ENCODE results near the gene YY1AP1.
"Not testable (repeated sequence)": the region's sequence is repeated elsewhere in the genome, so short reads cannot be mapped to it uniquely, and the experiment has no call there.

Gene YY1AP1

GRCh38 chr1:155696524-155696923 lies 8.0 kb upstream of the YY1AP1 start:
- no peak for DNase-seq
- CTCF ChIA-PET = no interaction called here

DNA sequence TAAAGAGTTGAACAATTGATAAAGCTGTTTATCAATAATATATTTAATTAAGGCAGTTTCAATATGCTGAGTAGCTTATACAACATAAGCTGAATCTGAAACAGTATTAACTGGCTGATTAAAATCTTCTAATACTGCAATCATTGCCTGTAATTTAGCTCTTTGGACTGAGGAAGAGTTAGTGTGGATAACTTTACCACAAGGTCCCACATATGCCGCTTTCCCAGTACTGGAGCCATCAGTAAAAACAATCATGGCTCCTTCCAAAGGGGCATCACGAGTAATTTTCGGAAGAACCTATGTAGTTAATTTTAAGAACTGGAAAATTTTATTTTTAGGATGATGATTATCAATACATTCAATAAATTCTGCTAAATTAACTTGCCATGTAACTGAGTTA lies 7.0 kb upstream of the YY1AP1 start:
- POLR2A ChIA-PET = no interaction called here
- H3K27ac ChIP-seq (ENCODE audit: insufficient read depth in 1 of 2, low read depth in 1 of 2, low read length in 2 of 2, poor library complexity in 1 of 2, severe bottlenecking in 2 of 2) = no peak overlapping the region

More at GRCh38 chr1:155696524-155696923, 8.0 kb upstream of the YY1AP1 start:
- Histone ChIP-seq H3K27ac (ENCODE audit: insufficient read depth in 1 of 2, low read depth in 1 of 2, low read length in 2 of 2, poor library complexity in 1 of 2, severe bottlenecking in 2 of 2) (no peak overlapping the region), H3K4me1 (ENCODE audit: control extremely low read depth in 1 of 4, control insufficient read depth in 4 of 4, insufficient read depth in 4 of 4, low read length in 3 of 4) (no peaks in the 10 kb centered on the region), H3K9me3 (ENCODE audit: control extremely low read depth in 1 of 5, control insufficient read depth in 4 of 5, insufficient read depth in 2 of 5, low read depth in 1 of 5, low read length in 4 of 5) (peaks cover 0 to 8% (median 4%) of the 10 kb centered on the region in 5 experiments), H3K4me3 (ENCODE audit: control insufficient read depth in 1 of 7, extremely low read depth in 1 of 7, insufficient read depth in 4 of 7, low read depth in 2 of 7, low read length in 6 of 7) (no peak overlapping the region), H3K27me3 (replicated peaks in 2 of 5; ENCODE audit: control insufficient read depth in 4 of 5, insufficient read depth in 5 of 5, low read length in 4 of 5) (no peaks in the 10 kb centered on the region), H3K36me3 (ENCODE audit: control insufficient read depth in 4 of 4, insufficient read depth in 4 of 4, low read length in 3 of 4) (peaks cover 2 to 19% (median 9%) of the 10 kb centered on the region in 4 experiments)
- POLR2A ChIA-PET = interaction anchor here (0.6 kb wide), 1 partner anchor 12 kb away, joined by 3 read pairs; no protein-coding TSS in a partner anchor

GRCh38 chr1:155695072-155695471 lies 6.5 kb upstream of the YY1AP1 start:
- no peaks in the 10 kb centered on the region for H3K27me3 ChIP-seq (replicated peaks in 2 of 5; ENCODE audit: control insufficient read depth in 4 of 5, insufficient read depth in 5 of 5, low read length in 4 of 5)
- H3K4me1 ChIP-seq (ENCODE audit: control extremely low read depth in 1 of 4, control insufficient read depth in 4 of 4, insufficient read depth in 4 of 4, low read length in 3 of 4) = peaks cover 0 to 6% (median 1%) of the 10 kb centered on the region in 4 experiments
- H3K36me3 ChIP-seq (ENCODE audit: control insufficient read depth in 4 of 4, insufficient read depth in 4 of 4, low read length in 3 of 4) = peaks cover 2 to 25% (median 12%) of the 10 kb centered on the region in 4 experiments
- no peak overlapping the region for H3K4me3 ChIP-seq (ENCODE audit: control insufficient read depth in 1 of 7, extremely low read depth in 1 of 7, insufficient read depth in 4 of 7, low read depth in 2 of 7, low read length in 6 of 7)
- peaks cover 0 to 8% (median 4%) of the 10 kb centered on the region in 5 experiments for H3K9me3 ChIP-seq (ENCODE audit: control extremely low read depth in 1 of 5, control insufficient read depth in 4 of 5, insufficient read depth in 2 of 5, low read depth in 1 of 5, low read length in 4 of 5)
- 100% methylated on average over 4 of the region's 4 CpGs for WGBS (ENCODE audit: insufficient coverage)
- DNase-seq = no peak
- CTCF ChIA-PET = interaction anchor here (0.9 to 1.6 kb wide), 2 partner anchors 10 to 14 kb away, joined by 4 read pairs; no protein-coding TSS in a partner anchor
- H3K27ac ChIP-seq (ENCODE audit: insufficient read depth in 1 of 2, low read depth in 1 of 2, low read length in 2 of 2, poor library complexity in 1 of 2, severe bottlenecking in 2 of 2) = no peak overlapping the region
- POLR2A ChIA-PET = no interaction called here

More for the DNA sequence above, 7.0 kb upstream of the YY1AP1 start:
- WGBS (ENCODE audit: insufficient coverage) = no CpG with 5 or more reads among the region's 3 CpGs
- peaks cover 0 to 8% (median 4%) of the 10 kb centered on the region in 5 experiments for H3K9me3 ChIP-seq (ENCODE audit: control extremely low read depth in 1 of 5, control insufficient read depth in 4 of 5, insufficient read depth in 2 of 5, low read depth in 1 of 5, low read length in 4 of 5)
- no peak overlapping the region for H3K4me3 ChIP-seq (ENCODE audit: control insufficient read depth in 1 of 7, extremely low read depth in 1 of 7, insufficient read depth in 4 of 7, low read depth in 2 of 7, low read length in 6 of 7)
- DNase-seq = no peak
- peaks cover 0 to under 1% (median 0%) of the 10 kb centered on the region in 4 experiments for H3K4me1 ChIP-seq (ENCODE audit: control extremely low read depth in 1 of 4, control insufficient read depth in 4 of 4, insufficient read depth in 4 of 4, low read length in 3 of 4)
- no peaks in the 10 kb centered on the region for H3K27me3 ChIP-seq (replicated peaks in 2 of 5; ENCODE audit: control insufficient read depth in 4 of 5, insufficient read depth in 5 of 5, low read length in 4 of 5)
- H3K36me3 ChIP-seq (ENCODE audit: control insufficient read depth in 4 of 4, insufficient read depth in 4 of 4, low read length in 3 of 4) = peaks cover 2 to 25% (median 12%) of the 10 kb centered on the region in 4 experiments
- CTCF ChIA-PET = interaction anchor here (0.9 to 1.6 kb wide), 2 partner anchors 9 to 13 kb away, joined by 4 read pairs; no protein-coding TSS in a partner anchor

DNA sequence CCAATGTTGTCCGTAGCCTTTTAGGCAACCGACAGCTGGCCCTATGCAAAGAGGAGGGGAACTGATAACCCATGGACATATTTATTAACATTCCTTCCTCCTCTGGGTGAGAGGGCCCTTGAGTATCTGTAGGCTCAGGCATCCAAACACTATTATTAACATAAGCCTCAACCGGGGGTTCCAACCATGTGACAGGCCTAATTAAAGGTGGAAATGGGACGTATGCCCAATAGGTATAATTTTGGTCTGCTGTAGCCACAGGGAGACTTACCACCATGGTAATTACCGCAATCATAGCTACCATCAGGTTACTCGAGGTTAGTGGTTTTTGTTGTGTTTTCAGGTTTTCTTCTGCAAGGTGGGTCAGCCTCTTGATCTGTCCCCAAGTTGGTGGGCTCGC lies 5.6 kb upstream of the YY1AP1 start:
- Histone ChIP-seq H3K36me3 (ENCODE audit: control insufficient read depth in 4 of 4, insufficient read depth in 4 of 4, low read length in 3 of 4) (peaks cover 2 to 25% (median 12%) of the 10 kb centered on the region in 4 experiments), H3K27ac (ENCODE audit: insufficient read depth in 1 of 2, low read depth in 1 of 2, low read length in 2 of 2, poor library complexity in 1 of 2, severe bottlenecking in 2 of 2) (no peak overlapping the region), H3K9me3 (ENCODE audit: control extremely low read depth in 1 of 5, control insufficient read depth in 4 of 5, insufficient read depth in 2 of 5, low read depth in 1 of 5, low read length in 4 of 5) (peaks cover 0 to 8% (median 4%) of the 10 kb centered on the region in 5 experiments), H3K27me3 (replicated peaks in 2 of 5; ENCODE audit: control insufficient read depth in 4 of 5, insufficient read depth in 5 of 5, low read length in 4 of 5) (no peaks in the 10 kb centered on the region), H3K4me1 (ENCODE audit: control extremely low read depth in 1 of 4, control insufficient read depth in 4 of 4, insufficient read depth in 4 of 4, low read length in 3 of 4) (peaks cover 0 to 14% (median 7%) of the 10 kb centered on the region in 4 experiments), H3K4me3 (ENCODE audit: control insufficient read depth in 1 of 7, extremely low read depth in 1 of 7, insufficient read depth in 4 of 7, low read depth in 2 of 7, low read length in 6 of 7) (no peak overlapping the region)
- DNase-seq = no peak
- CTCF ChIA-PET = no interaction called here
- 97% methylated on average over 6 of the region's 7 CpGs for WGBS (ENCODE audit: insufficient coverage)
- POLR2A ChIA-PET = no interaction called here

GRCh38 chr1:155691992-155692528 lies 3.5 kb upstream of the YY1AP1 start:
- no peak overlapping the region for H3K4me3 ChIP-seq (ENCODE audit: control insufficient read depth in 1 of 7, extremely low read depth in 1 of 7, insufficient read depth in 4 of 7, low read depth in 2 of 7, low read length in 6 of 7)
- ChIA-PET CTCF (no interaction called here), POLR2A (no interaction called here)
- H3K9me3 ChIP-seq (ENCODE audit: control extremely low read depth in 1 of 5, control insufficient read depth in 4 of 5, insufficient read depth in 2 of 5, low read depth in 1 of 5, low read length in 4 of 5) = peaks cover 0 to 7% (median 4%) of the 10 kb centered on the region in 5 experiments
- no peak overlapping the region for H3K27ac ChIP-seq (ENCODE audit: insufficient read depth in 1 of 2, low read depth in 1 of 2, low read length in 2 of 2, poor library complexity in 1 of 2, severe bottlenecking in 2 of 2)
- WGBS (ENCODE audit: insufficient coverage) = 95% methylated on average over 6 of the region's 8 CpGs
- H3K27me3 ChIP-seq (replicated peaks in 2 of 5; ENCODE audit: control insufficient read depth in 4 of 5, insufficient read depth in 5 of 5, low read length in 4 of 5) = no peaks in the 10 kb centered on the region
- peak in 2 of 3 donors; percentile 9 to 17 for DNase-seq
- H3K36me3 ChIP-seq (ENCODE audit: control insufficient read depth in 4 of 4, insufficient read depth in 4 of 4, low read length in 3 of 4) = peaks cover 2 to 25% (median 11%) of the 10 kb centered on the region in 4 experiments
- H3K4me1 ChIP-seq (ENCODE audit: control extremely low read depth in 1 of 4, control insufficient read depth in 4 of 4, insufficient read depth in 4 of 4, low read length in 3 of 4) = peaks cover 0 to 14% (median 7%) of the 10 kb centered on the region in 4 experiments

DNA sequence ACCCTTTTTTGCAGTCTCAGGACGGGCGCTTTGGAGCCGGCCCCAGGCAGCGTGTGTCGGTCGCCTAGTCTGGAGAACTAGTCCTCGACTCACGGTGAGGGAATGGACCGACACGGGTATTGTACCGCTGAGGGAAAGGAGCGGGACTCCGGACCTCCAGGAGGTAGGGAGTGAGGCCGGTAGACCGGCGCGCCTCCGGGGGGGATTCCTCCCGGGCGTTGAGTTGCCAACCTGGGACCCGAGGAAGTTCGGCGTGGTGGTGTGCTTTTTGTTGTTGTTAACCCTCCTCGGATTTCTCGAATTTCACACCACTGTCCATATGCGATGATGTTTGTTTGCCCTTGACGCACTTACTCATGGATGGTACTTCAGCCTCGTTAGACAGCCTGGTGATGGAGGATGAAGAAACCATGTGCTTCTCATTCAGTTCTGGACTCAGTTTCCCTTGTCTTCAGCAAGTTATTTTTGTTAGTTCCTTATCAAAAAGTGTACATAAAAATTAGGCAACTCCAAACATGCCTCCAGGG lies 570 bp upstream of the YY1AP1 start, which contains the start of gene DAP3:
TSS of gene DAP3 (plus strand) at position 11 of the 527 bp plus-strand sequence. CDS start 20,689 bp downstream, outside the sequence.
- H3K27me3 ChIP-seq (replicated peaks in 2 of 5; ENCODE audit: control insufficient read depth in 4 of 5, insufficient read depth in 5 of 5, low read length in 4 of 5); H3K9me3 ChIP-seq (ENCODE audit: control extremely low read depth in 1 of 5, control insufficient read depth in 4 of 5, insufficient read depth in 2 of 5, low read depth in 1 of 5, low read length in 4 of 5); CTCF ChIA-PET: not testable (repeated sequence)
- Histone ChIP-seq H3K36me3 (ENCODE audit: control insufficient read depth in 4 of 4, insufficient read depth in 4 of 4, low read length in 3 of 4) (peaks cover 2 to 19% (median 9%) of the 10 kb centered on the region in 4 experiments), H3K27ac (ENCODE audit: insufficient read depth in 1 of 2, low read depth in 1 of 2, low read length in 2 of 2, poor library complexity in 1 of 2, severe bottlenecking in 2 of 2) (peak within 1 kb of the TSS; percentile 99), H3K4me3 (ENCODE audit: control insufficient read depth in 1 of 7, extremely low read depth in 1 of 7, insufficient read depth in 4 of 7, low read depth in 2 of 7, low read length in 6 of 7) (peak within 1 kb of the TSS; percentile 83 to 98 (median 92)), H3K4me1 (ENCODE audit: control extremely low read depth in 1 of 4, control insufficient read depth in 4 of 4, insufficient read depth in 4 of 4, low read length in 3 of 4) (peaks cover 0 to 35% (median 13%) of the 10 kb centered on the region in 4 experiments)
- WGBS (ENCODE audit: insufficient coverage) = 0% methylated on average over 19 of the region's 28 CpGs
- POLR2A ChIA-PET = interaction anchor here (1.1 kb wide), 1 partner anchor 30 kb away, joined by 4 read pairs; no protein-coding TSS in a partner anchor
- peak in 1 of 3 donors; percentile 82 for DNase-seq

DNA sequence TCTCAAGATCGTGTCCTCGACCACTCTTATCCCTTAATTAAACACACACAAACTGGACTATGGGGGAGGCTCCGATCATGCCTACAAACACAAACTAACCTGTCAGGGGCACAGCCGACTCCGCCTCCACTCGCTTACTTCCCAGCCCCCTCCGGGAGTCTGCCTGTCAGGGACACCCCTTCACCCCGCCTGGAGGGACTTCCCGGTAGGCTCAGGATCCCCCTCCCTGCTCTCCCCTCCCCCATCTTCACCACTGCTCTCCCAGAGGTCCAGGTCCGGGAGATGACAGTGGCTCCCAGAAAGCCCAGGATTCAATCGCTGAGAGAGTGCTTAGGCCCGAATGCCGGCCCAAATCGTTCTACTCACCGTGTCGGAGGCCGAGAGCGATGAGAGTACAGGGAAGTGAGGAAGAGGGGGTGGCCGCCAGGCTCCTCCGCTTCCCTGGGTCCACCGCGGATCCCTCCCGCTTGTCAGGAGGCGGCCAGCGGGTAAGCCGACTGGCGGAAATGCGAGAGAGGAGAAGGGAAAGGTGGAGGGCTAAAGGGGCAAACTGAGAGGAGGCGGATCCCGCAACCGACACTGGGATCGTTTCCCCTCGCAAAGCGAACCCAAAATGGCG lies 760 bp downstream of the YY1AP1 start:
- H3K36me3 ChIP-seq (ENCODE audit: control insufficient read depth in 4 of 4, insufficient read depth in 4 of 4, low read length in 3 of 4) = peaks cover 2 to 23% (median 10%) of the 10 kb centered on the region in 4 experiments
- POLR2A ChIA-PET; H3K27me3 ChIP-seq (replicated peaks in 2 of 5; ENCODE audit: control insufficient read depth in 4 of 5, insufficient read depth in 5 of 5, low read length in 4 of 5); DNase-seq; CTCF ChIA-PET; H3K9me3 ChIP-seq (ENCODE audit: control extremely low read depth in 1 of 5, control insufficient read depth in 4 of 5, insufficient read depth in 2 of 5, low read depth in 1 of 5, low read length in 4 of 5): not testable (repeated sequence)
- H3K4me1 ChIP-seq (ENCODE audit: control extremely low read depth in 1 of 4, control insufficient read depth in 4 of 4, insufficient read depth in 4 of 4, low read length in 3 of 4) = peaks cover 0 to 35% (median 13%) of the 10 kb centered on the region in 4 experiments
- WGBS (ENCODE audit: insufficient coverage) = 0% methylated on average over 8 of the region's 35 CpGs
- peak overlapping the region; percentile 99 for H3K27ac ChIP-seq (ENCODE audit: insufficient read depth in 1 of 2, low read depth in 1 of 2, low read length in 2 of 2, poor library complexity in 1 of 2, severe bottlenecking in 2 of 2)
- peak overlapping the region; percentile 83 to 98 (median 92) for H3K4me3 ChIP-seq (ENCODE audit: control insufficient read depth in 1 of 7, extremely low read depth in 1 of 7, insufficient read depth in 4 of 7, low read depth in 2 of 7, low read length in 6 of 7)

Measured in common myeloid progenitor, CD34-positive (primary cell).